ENCODE measurements around the gene CDK15. TPM values are rescaled to one million over a fixed set of nuclear protein-coding genes. Genes with fewer than 3 reads are reported as not detected.

CDK15 gene
- total RNA-seq, 1 donor from 2014 or later: 0.21 TPM

- H3K4me3 ChIP-seq: no peak overlapping the region
- DNase-seq (ENCODE audit: low spot score): no peak
- Mint-ChIP-seq H3K27me3 (ENCODE audit: insufficient read depth, low read depth) (peaks cover 5% of the 10 kb centered on the region), H3K36me3 (no peaks in the 10 kb centered on the region), H3K9me3 (peaks cover 3% of the 10 kb centered on the region), H3K27ac (no peak overlapping the region), H3K4me1 (peaks cover 24% of the 10 kb centered on the region), H3K4me3 (no peak overlapping the region)
- H3K9me3 ChIP-seq (ENCODE audit: low read depth): no peaks in the 10 kb centered on the region
- H3K27ac ChIP-seq: no peak overlapping the region
- no peak overlapping the region for H2AFZ ChIP-seq (replicated peaks)
- no peaks in the 10 kb centered on the region for H4K20me1 ChIP-seq (ENCODE audit: low read depth)
- no peaks in the 10 kb centered on the region for H3K79me2 ChIP-seq (ENCODE audit: low read depth)
- H3K4me2 ChIP-seq: no peak overlapping the region
- H3K27me3 ChIP-seq: no peaks in the 10 kb centered on the region
- no peak overlapping the region for H3K9ac ChIP-seq
- H3K4me1 ChIP-seq: no peaks in the 10 kb centered on the region
- H3K36me3 ChIP-seq: no peaks in the 10 kb centered on the region
- no peak for TF ChIP-seq EZH2 (IDR thresholded peaks at IDR 0.05)
- TF ChIP-seq EZH2phosphoT487 (IDR thresholded peaks at IDR 0.05): no peak
- TF ChIP-seq CTCF (IDR thresholded peaks at IDR 0.05): no peak
- no peaks in the 10 kb centered on the region for H3F3A ChIP-seq (ENCODE audit: low read depth)
Measured at GRCh38 chr2:201918616-201919307, 112.4 kb downstream of the CDK15 start.

GRCh38 chr2:201919308-201919634 is 112.9 kb downstream of the CDK15 start:
- no peaks in the 10 kb centered on the region for H3K36me3 Mint-ChIP-seq
- peaks cover 29% of the 10 kb centered on the region for H3K4me1 Mint-ChIP-seq
- Histone ChIP-seq H3F3A (ENCODE audit: low read depth) (no peaks in the 10 kb centered on the region), H3K27me3 (no peaks in the 10 kb centered on the region), H3K4me1 (no peaks in the 10 kb centered on the region), H3K9me3 (ENCODE audit: low read depth) (no peaks in the 10 kb centered on the region), H2AFZ (replicated peaks) (no peak overlapping the region), H4K20me1 (ENCODE audit: low read depth) (no peaks in the 10 kb centered on the region), H3K4me2 (no peak overlapping the region), H3K4me3 (no peak overlapping the region), H3K27ac (no peak overlapping the region), H3K36me3 (no peaks in the 10 kb centered on the region), H3K79me2 (ENCODE audit: low read depth) (no peaks in the 10 kb centered on the region), H3K9ac (no peak overlapping the region)
- H3K27me3 Mint-ChIP-seq (ENCODE audit: insufficient read depth, low read depth): peaks cover 6% of the 10 kb centered on the region
- no peak overlapping the region for H3K27ac Mint-ChIP-seq
- H3K9me3 Mint-ChIP-seq: peaks cover 3% of the 10 kb centered on the region
- TF ChIP-seq EZH2phosphoT487 (IDR thresholded peaks at IDR 0.05): no peak
- TF ChIP-seq EZH2 (IDR thresholded peaks at IDR 0.05): no peak
- TF ChIP-seq CTCF (IDR thresholded peaks at IDR 0.05): no peak
- no peak overlapping the region for H3K4me3 Mint-ChIP-seq
- no peak for DNase-seq (ENCODE audit: low spot score)

GRCh38 chr2:201923436-201924328 is 117.3 kb downstream of the CDK15 start:
- peak overlapping the region; percentile 1 for H3K4me3 Mint-ChIP-seq
- H3K36me3 Mint-ChIP-seq: no peaks in the 10 kb centered on the region
- no peak overlapping the region for H3K27ac Mint-ChIP-seq
- peak overlapping the region; percentile 10 for H3K4me2 ChIP-seq
- TF ChIP-seq EZH2phosphoT487 (IDR thresholded peaks at IDR 0.05) (no peak), EZH2 (IDR thresholded peaks at IDR 0.05) (no peak), CTCF (IDR thresholded peaks at IDR 0.05) (no peak)
- H3K9me3 ChIP-seq (ENCODE audit: low read depth): no peaks in the 10 kb centered on the region
- H3K9ac ChIP-seq: no peak overlapping the region
- H3K9me3 Mint-ChIP-seq: peaks cover 3% of the 10 kb centered on the region
- peaks cover 24% of the 10 kb centered on the region for H3K27me3 Mint-ChIP-seq (ENCODE audit: insufficient read depth, low read depth)
- H3K4me3 ChIP-seq: no peak overlapping the region
- H4K20me1 ChIP-seq (ENCODE audit: low read depth): no peaks in the 10 kb centered on the region
- H3K79me2 ChIP-seq (ENCODE audit: low read depth): no peaks in the 10 kb centered on the region
- no peaks in the 10 kb centered on the region for H3F3A ChIP-seq (ENCODE audit: low read depth)
- H3K36me3 ChIP-seq: no peaks in the 10 kb centered on the region
- H3K4me1 Mint-ChIP-seq: peaks cover 41% of the 10 kb centered on the region
- no peaks in the 10 kb centered on the region for H3K27me3 ChIP-seq
- no peak for DNase-seq (ENCODE audit: low spot score)
- no peaks in the 10 kb centered on the region for H3K4me1 ChIP-seq
- H3K27ac ChIP-seq: no peak overlapping the region
- H2AFZ ChIP-seq (replicated peaks): no peak overlapping the region

Data from neural progenitor cell (in vitro differentiated cells).